HG03064 (cell line): Measurements from ENCODE around the gene DNAJA3.

ENCODE experiments used
- ATAC-seq: cut with Tn5 transposase; IDR thresholded peaks from one replicate; pipeline ENCODE4 v1.9.1; 2021; ENCODE audit warnings: low read depth; ENCODE audit not compliant: unreplicated experiment

The DNAJA3 gene

GRCh38 chr16:4428500-4428899 is 2.8 kb downstream of the DNAJA3 start:
- ATAC-seq, result no peak

GRCh38 chr16:4431023-4431422 is 5.4 kb downstream of the DNAJA3 start:
- no peak for ATAC-seq

GRCh38 chr16:4433228-4433627 is 7.6 kb downstream of the DNAJA3 start:
- ATAC-seq, result no peak

GRCh38 chr16:4433914-4434787 is 8.5 kb downstream of the DNAJA3 start:
- no peak for ATAC-seq

GRCh38 chr16:4435337-4436067 is 9.8 kb downstream of the DNAJA3 start:
- ATAC-seq, result no peak

GRCh38 chr16:4437366-4437765 is 11.7 kb downstream of the DNAJA3 start:
- no peak for ATAC-seq

- ATAC-seq, result no peak
Observed at GRCh38 chr16:4442371-4442770, 16.7 kb downstream of the DNAJA3 start.

- ATAC-seq, result no peak
Observed at GRCh38 chr16:4443271-4443670, 17.6 kb downstream of the DNAJA3 start.

GRCh38 chr16:4443986-4444385 is 18.3 kb downstream of the DNAJA3 start:
- ATAC-seq, result no peak

GRCh38 chr16:4450430-4450829 is 24.8 kb downstream of the DNAJA3 start:
- no peak for ATAC-seq

GRCh38 chr16:4450931-4451519 is 25.4 kb downstream of the DNAJA3 start:
- no peak for ATAC-seq

GRCh38 chr16:4452674-4453073 is 27.0 kb downstream of the DNAJA3 start:
- ATAC-seq, result no peak

- no peak for ATAC-seq
Observed at GRCh38 chr16:4454623-4455022, 29.0 kb downstream of the DNAJA3 start.

GRCh38 chr16:4455081-4455480 is 29.4 kb downstream of the DNAJA3 start:
- ATAC-seq, result no peak

GRCh38 chr16:4455951-4456350 is 30.3 kb downstream of the DNAJA3 start:
- no peak for ATAC-seq

- no peak for ATAC-seq
Observed at GRCh38 chr16:4460936-4461249, 35.2 kb downstream of the DNAJA3 start.

- no peak for ATAC-seq
Observed at GRCh38 chr16:4461250-4462085, 35.8 kb downstream of the DNAJA3 start.

GRCh38 chr16:4463522-4464163 is 38.0 kb downstream of the DNAJA3 start:
- no peak for ATAC-seq

GRCh38 chr16:4465977-4466779 is 40.5 kb downstream of the DNAJA3 start:
- ATAC-seq, result no peak
